ENCODE data around the gene TOE1.
A peak's percentile ranks its signal among the peaks of the same experiment; 100 is the strongest.
"Not testable (repeated sequence)": the region's sequence is repeated elsewhere in the genome, so short reads cannot be mapped to it uniquely, and the experiment has no call there.

Gene TOE1

GRCh38 chr1:45356186-45356585 lies 16.2 kb downstream of the TOE1 start:
- Histone ChIP-seq H3K36me3 (ENCODE audit: control insufficient read depth, insufficient read depth, low read length) (0 out of 2 replicates have a peak, but pooled peaks cover 5% of the 10 kb centered on the region), H3K27ac (ENCODE audit: low read depth, low read length) (no peak overlapping the region), H3K9ac (ENCODE audit: low read depth, low read length) (no peak overlapping the region), H3K4me1 (ENCODE audit: control insufficient read depth, insufficient read depth, low read length) (peaks cover 10% of the 10 kb centered on the region), H3K4me3 (ENCODE audit: low read depth, low read length) (no peak overlapping the region), H3K9me3 (ENCODE audit: control insufficient read depth, insufficient read depth, low read length) (no peaks in the 10 kb centered on the region), H3K27me3 (ENCODE audit: control insufficient read depth, insufficient read depth, low read length) (no peaks in the 10 kb centered on the region)

GRCh38 chr1:45359882-45360513 lies 20.0 kb downstream of the TOE1 start:
- Histone ChIP-seq H3K9ac (ENCODE audit: low read depth, low read length) (no peak overlapping the region), H3K27ac (ENCODE audit: low read depth, low read length) (peak overlapping the region; percentile 83), H3K36me3 (ENCODE audit: control insufficient read depth, insufficient read depth, low read length) (no peaks in the 10 kb centered on the region), H3K4me1 (ENCODE audit: control insufficient read depth, insufficient read depth, low read length) (peaks cover 14% of the 10 kb centered on the region), H3K27me3 (ENCODE audit: control insufficient read depth, insufficient read depth, low read length) (no peaks in the 10 kb centered on the region), H3K4me3 (ENCODE audit: low read depth, low read length) (0 out of 2 replicates have a peak overlapping the region, but pooled peaks have one; percentile 31), H3K9me3 (ENCODE audit: control insufficient read depth, insufficient read depth, low read length) (no peaks in the 10 kb centered on the region)

GRCh38 chr1:45360981-45361380 lies 21.0 kb downstream of the TOE1 start:
- H3K4me3 ChIP-seq (ENCODE audit: low read depth, low read length); H3K27me3 ChIP-seq (ENCODE audit: control insufficient read depth, insufficient read depth, low read length); H3K36me3 ChIP-seq (ENCODE audit: control insufficient read depth, insufficient read depth, low read length); H3K9me3 ChIP-seq (ENCODE audit: control insufficient read depth, insufficient read depth, low read length); H3K9ac ChIP-seq (ENCODE audit: low read depth, low read length): not testable (repeated sequence)
- H3K4me1 ChIP-seq (ENCODE audit: control insufficient read depth, insufficient read depth, low read length): peaks cover 14% of the 10 kb centered on the region
- H3K27ac ChIP-seq (ENCODE audit: low read depth, low read length): peak overlapping the region; percentile 83

GRCh38 chr1:45364294-45364693 lies 24.3 kb downstream of the TOE1 start:
- H3K9ac ChIP-seq (ENCODE audit: low read depth, low read length): no peak overlapping the region
- no peaks in the 10 kb centered on the region for H3K9me3 ChIP-seq (ENCODE audit: control insufficient read depth, insufficient read depth, low read length)

GRCh38 chr1:45365051-45365450 lies 25.1 kb downstream of the TOE1 start:
- peaks cover 11% of the 10 kb centered on the region for H3K4me1 ChIP-seq (ENCODE audit: control insufficient read depth, insufficient read depth, low read length)
- no peak overlapping the region for H3K27ac ChIP-seq (ENCODE audit: low read depth, low read length)
- no peaks in the 10 kb centered on the region for H3K27me3 ChIP-seq (ENCODE audit: control insufficient read depth, insufficient read depth, low read length)
- H3K9ac ChIP-seq (ENCODE audit: low read depth, low read length): no peak overlapping the region
- H3K4me3 ChIP-seq (ENCODE audit: low read depth, low read length): no peak overlapping the region
- H3K36me3 ChIP-seq (ENCODE audit: control insufficient read depth, insufficient read depth, low read length): no peaks in the 10 kb centered on the region
- H3K9me3 ChIP-seq (ENCODE audit: control insufficient read depth, insufficient read depth, low read length): no peaks in the 10 kb centered on the region

More at GRCh38 chr1:45364294-45364693, 24.3 kb downstream of the TOE1 start:
- no peak overlapping the region for H3K4me3 ChIP-seq (ENCODE audit: low read depth, low read length)
- no peaks in the 10 kb centered on the region for H3K36me3 ChIP-seq (ENCODE audit: control insufficient read depth, insufficient read depth, low read length)
- peaks cover 14% of the 10 kb centered on the region for H3K4me1 ChIP-seq (ENCODE audit: control insufficient read depth, insufficient read depth, low read length)
- no peak overlapping the region for H3K27ac ChIP-seq (ENCODE audit: low read depth, low read length)
- no peaks in the 10 kb centered on the region for H3K27me3 ChIP-seq (ENCODE audit: control insufficient read depth, insufficient read depth, low read length)

- Histone ChIP-seq H3K9me3 (ENCODE audit: control insufficient read depth, insufficient read depth, low read length) (no peaks in the 10 kb centered on the region), H3K27me3 (ENCODE audit: control insufficient read depth, insufficient read depth, low read length) (no peaks in the 10 kb centered on the region), H3K27ac (ENCODE audit: low read depth, low read length) (no peak overlapping the region), H3K4me1 (ENCODE audit: control insufficient read depth, insufficient read depth, low read length) (no peaks in the 10 kb centered on the region), H3K9ac (ENCODE audit: low read depth, low read length) (no peak overlapping the region), H3K4me3 (ENCODE audit: low read depth, low read length) (no peak overlapping the region), H3K36me3 (ENCODE audit: control insufficient read depth, insufficient read depth, low read length) (no peaks in the 10 kb centered on the region)
Measured at GRCh38 chr1:45370575-45370974, 30.6 kb downstream of the TOE1 start.

GRCh38 chr1:45373573-45373972 lies 33.6 kb downstream of the TOE1 start:
- H3K9me3 ChIP-seq (ENCODE audit: control insufficient read depth, insufficient read depth, low read length): no peaks in the 10 kb centered on the region
- no peaks in the 10 kb centered on the region for H3K36me3 ChIP-seq (ENCODE audit: control insufficient read depth, insufficient read depth, low read length)
- H3K9ac ChIP-seq (ENCODE audit: low read depth, low read length): no peak overlapping the region
- no peaks in the 10 kb centered on the region for H3K27me3 ChIP-seq (ENCODE audit: control insufficient read depth, insufficient read depth, low read length)
- H3K4me1 ChIP-seq (ENCODE audit: control insufficient read depth, insufficient read depth, low read length): no peaks in the 10 kb centered on the region
- H3K27ac ChIP-seq (ENCODE audit: low read depth, low read length): no peak overlapping the region
- no peak overlapping the region for H3K4me3 ChIP-seq (ENCODE audit: low read depth, low read length)

- Histone ChIP-seq H3K4me3 (ENCODE audit: low read depth, low read length) (no peak overlapping the region), H3K36me3 (ENCODE audit: control insufficient read depth, insufficient read depth, low read length) (no peaks in the 10 kb centered on the region), H3K9me3 (ENCODE audit: control insufficient read depth, insufficient read depth, low read length) (no peaks in the 10 kb centered on the region), H3K27ac (ENCODE audit: low read depth, low read length) (no peak overlapping the region), H3K4me1 (ENCODE audit: control insufficient read depth, insufficient read depth, low read length) (no peaks in the 10 kb centered on the region), H3K27me3 (ENCODE audit: control insufficient read depth, insufficient read depth, low read length) (no peaks in the 10 kb centered on the region), H3K9ac (ENCODE audit: low read depth, low read length) (no peak overlapping the region)
Measured at GRCh38 chr1:45375104-45376090, 35.4 kb downstream of the TOE1 start.

GRCh38 chr1:45378184-45378583 lies 38.2 kb downstream of the TOE1 start:
- no peak overlapping the region for H3K4me3 ChIP-seq (ENCODE audit: low read depth, low read length)
- H3K27me3 ChIP-seq (ENCODE audit: control insufficient read depth, insufficient read depth, low read length): no peaks in the 10 kb centered on the region
- H3K9ac ChIP-seq (ENCODE audit: low read depth, low read length): no peak overlapping the region
- no peaks in the 10 kb centered on the region for H3K36me3 ChIP-seq (ENCODE audit: control insufficient read depth, insufficient read depth, low read length)
- H3K9me3 ChIP-seq (ENCODE audit: control insufficient read depth, insufficient read depth, low read length): no peaks in the 10 kb centered on the region
- H3K4me1 ChIP-seq (ENCODE audit: control insufficient read depth, insufficient read depth, low read length): no peaks in the 10 kb centered on the region
- no peak overlapping the region for H3K27ac ChIP-seq (ENCODE audit: low read depth, low read length)

GRCh38 chr1:45379524-45379923 lies 39.6 kb downstream of the TOE1 start:
- Histone ChIP-seq H3K27me3 (ENCODE audit: control insufficient read depth, insufficient read depth, low read length) (no peaks in the 10 kb centered on the region), H3K9me3 (ENCODE audit: control insufficient read depth, insufficient read depth, low read length) (no peaks in the 10 kb centered on the region), H3K36me3 (ENCODE audit: control insufficient read depth, insufficient read depth, low read length) (no peaks in the 10 kb centered on the region), H3K4me1 (ENCODE audit: control insufficient read depth, insufficient read depth, low read length) (no peaks in the 10 kb centered on the region), H3K27ac (ENCODE audit: low read depth, low read length) (no peak overlapping the region), H3K9ac (ENCODE audit: low read depth, low read length) (no peak overlapping the region), H3K4me3 (ENCODE audit: low read depth, low read length) (no peak overlapping the region)

GRCh38 chr1:45380125-45380524 lies 40.2 kb downstream of the TOE1 start:
- no peaks in the 10 kb centered on the region for H3K9me3 ChIP-seq (ENCODE audit: control insufficient read depth, insufficient read depth, low read length)
- no peaks in the 10 kb centered on the region for H3K4me1 ChIP-seq (ENCODE audit: control insufficient read depth, insufficient read depth, low read length)
- H3K27me3 ChIP-seq (ENCODE audit: control insufficient read depth, insufficient read depth, low read length): no peaks in the 10 kb centered on the region
- no peaks in the 10 kb centered on the region for H3K36me3 ChIP-seq (ENCODE audit: control insufficient read depth, insufficient read depth, low read length)
- H3K4me3 ChIP-seq (ENCODE audit: low read depth, low read length): no peak overlapping the region
- no peak overlapping the region for H3K27ac ChIP-seq (ENCODE audit: low read depth, low read length)
- no peak overlapping the region for H3K9ac ChIP-seq (ENCODE audit: low read depth, low read length)

Measured in HUES48 (cell line).